K562 treated with DMSO at 1 percent for 48 hours (cell line): ENCODE data around the gene CIP2A. TPM values are rescaled to one million over a fixed set of nuclear protein-coding genes. Genes with fewer than 3 reads are reported as not detected.

Experiments
- total RNA-seq: library from RNA; unstranded; fragments of 300-600 nt; gene quantifications from 2 replicates; pipeline ENCODE4 v1.2.3, GENCODE V29; 2022; ENCODE audit warnings: low replicate concordance; ENCODE audit errors: extremely low read depth

The CIP2A gene
- not detected in 2 replicates for total RNA-seq

DNA sequence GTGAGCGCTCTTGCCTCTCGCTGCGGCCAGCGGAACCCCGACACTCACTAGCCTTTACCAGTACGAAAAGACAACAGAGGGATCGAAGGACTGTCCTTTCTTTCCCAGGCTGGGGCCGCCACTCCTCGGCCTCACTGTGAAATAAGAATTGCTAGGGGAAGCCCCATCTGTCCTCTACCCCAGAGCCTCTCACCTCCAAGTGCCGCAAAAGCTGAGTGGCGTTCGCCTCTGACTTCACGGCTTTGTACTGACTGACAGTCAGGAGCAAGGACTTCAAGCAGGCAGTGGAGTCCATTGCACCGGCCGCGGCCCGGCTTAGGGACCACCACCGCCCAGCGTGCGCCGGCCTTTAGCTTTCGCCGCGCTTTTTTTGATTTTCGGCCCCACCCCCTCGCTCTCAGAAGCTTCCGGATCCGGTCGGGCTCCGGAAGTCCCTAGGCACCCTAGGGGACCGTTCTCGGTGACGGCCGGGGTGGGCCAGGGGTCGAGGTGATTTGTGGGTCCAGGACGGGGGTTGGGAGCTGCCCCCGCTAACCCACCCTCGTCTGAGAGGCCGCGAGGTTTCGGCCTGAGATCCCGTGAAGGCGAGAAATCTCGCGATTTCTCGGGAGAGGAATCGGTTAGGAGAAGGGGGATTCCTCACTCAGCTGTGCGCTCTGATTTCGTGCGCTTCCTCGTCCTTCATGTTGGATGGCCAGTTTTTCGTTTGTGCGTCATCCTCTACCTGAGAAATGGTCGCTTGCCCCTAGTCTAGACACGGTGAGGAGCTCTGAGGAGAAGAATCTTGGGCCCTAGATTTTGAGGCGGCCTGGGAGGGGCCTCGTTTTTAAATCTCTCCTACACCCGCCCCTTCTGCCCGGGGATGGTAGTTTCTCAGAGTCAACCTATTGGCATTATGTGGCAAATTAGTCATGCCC lies at the start of gene CIP2A, which contains the start of gene DZIP3:
Gene CIP2A, minus strand, starts transcription at position 358 of the 917 bp plus-strand sequence. Its CDS starts 63 bp downstream, at position 295.
Gene DZIP3, plus strand, starts transcription at position 642 of the 917 bp plus-strand sequence. CDS start 15,685 bp downstream, outside the sequence.

DNA sequence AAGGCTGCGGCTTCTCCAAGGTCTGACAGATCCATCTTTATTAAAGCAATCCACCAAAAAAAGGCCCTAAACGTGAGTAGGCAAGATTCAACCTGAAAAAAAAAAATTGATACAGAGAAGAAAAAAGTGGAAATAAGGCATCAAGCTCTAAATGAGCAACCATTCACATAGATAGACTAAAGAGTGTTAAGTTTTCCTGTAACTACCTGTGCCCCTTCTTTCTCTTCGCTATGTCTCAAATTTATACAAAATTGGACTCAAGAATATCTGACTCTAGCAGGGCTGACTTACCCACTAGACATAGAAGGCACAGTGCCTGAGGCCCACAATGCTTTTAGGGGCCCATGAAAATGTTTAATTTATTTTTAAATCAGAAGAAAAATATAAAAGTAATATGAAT lies 78.7 kb downstream of the CIP2A start, which contains the start of gene MYH15:
Gene MYH15, minus strand, starts transcription at position 101 of the 400 bp plus-strand sequence. Its CDS starts 66 bp downstream, at position 35.

Other genes with a start within 250 kb of the CIP2A start
- gene MYH15, start 78.8 kb downstream of the CIP2A start, total RNA-seq, result not detected in 2 replicates
- gene DZIP3, start 284 bp upstream of the CIP2A start, total RNA-seq, result not detected in 2 replicates
- gene RETNLB, start 168.0 kb upstream of the CIP2A start, total RNA-seq, result not detected in 2 replicates
- gene TRAT1, start 233.3 kb upstream of the CIP2A start, total RNA-seq, result not detected in 2 replicates